ENCODE data around the gene SKP1. TPM values are rescaled to one million over a fixed set of nuclear protein-coding genes. Genes with fewer than 3 reads are reported as not detected.

SKP1 gene
- total RNA-seq, 6 donors from 2014 or later: 24.1 to 232 (median 162) TPM

DNA sequence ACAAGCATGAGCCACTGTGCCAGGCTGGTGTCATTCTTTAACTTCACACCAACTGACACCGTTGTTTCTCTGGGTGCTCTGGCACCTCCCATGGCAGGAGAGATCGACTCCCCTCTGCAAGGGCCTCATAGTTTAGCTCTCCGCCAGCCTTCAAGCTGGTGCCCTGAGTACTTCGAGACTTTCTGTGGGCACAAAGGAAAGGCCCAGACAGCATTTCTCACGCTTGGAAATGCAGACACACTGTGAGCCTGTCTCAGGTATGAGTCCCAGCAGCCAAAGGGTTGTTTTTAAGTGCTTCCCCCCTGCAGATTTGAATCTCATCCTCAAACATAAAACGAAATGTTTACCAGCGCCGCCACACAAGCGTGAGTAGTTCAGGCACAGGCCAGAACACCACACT, 73.4 kb downstream of the SKP1 start:
- no peaks in the 10 kb centered on the region for H3K9me3 ChIP-seq
- H3K36me3 ChIP-seq: no peaks in the 10 kb centered on the region

DNA sequence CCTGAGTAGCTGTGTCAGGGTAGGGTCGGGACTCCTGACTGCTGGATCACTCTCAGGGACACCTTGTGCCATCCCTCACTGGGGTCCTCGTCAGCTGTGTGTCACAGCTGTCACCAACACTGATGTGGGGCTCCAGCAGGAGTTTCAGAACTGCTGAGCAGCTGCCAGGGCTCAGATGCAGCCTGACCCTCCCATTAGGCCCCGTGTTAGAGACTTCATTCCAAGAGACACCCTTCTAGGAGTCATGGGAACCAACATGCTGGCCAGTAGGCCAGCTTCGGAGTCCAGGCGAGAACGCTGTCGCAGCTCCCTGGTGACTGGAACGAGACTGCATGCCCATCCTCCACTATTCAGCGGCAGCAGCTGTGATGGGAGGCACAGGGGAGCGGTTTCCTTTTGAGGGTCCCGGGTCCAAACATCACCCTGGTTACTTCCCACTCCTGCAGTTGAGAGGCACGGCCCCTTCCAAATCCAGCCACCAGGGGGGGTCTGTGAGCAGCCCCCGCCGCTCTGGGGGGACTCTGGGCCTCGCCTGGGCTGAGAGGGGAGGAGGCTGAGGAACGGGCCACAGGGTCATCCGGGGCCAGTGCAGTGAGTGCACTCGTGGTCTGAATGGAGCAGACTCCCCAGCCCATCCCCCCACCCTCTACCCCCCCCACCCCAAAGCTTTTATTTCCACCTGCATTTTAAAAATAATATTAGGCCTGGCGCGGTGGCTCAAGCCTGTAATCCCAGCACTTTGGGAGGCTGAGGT, 74.9 kb downstream of the SKP1 start:
- Histone ChIP-seq H3K4me3 (no peak overlapping the region), H3K4me1 (peaks cover 0 to 12% (median 3%) of the 10 kb centered on the region in 4 donors), H3K36me3 (no peaks in the 10 kb centered on the region), H3K9me3 (no peaks in the 10 kb centered on the region), H3K27ac (no peak overlapping the region), H3K27me3 (no peaks in the 10 kb centered on the region)
- ATAC-seq (ENCODE audit: low FRiP score in 2 of 2): peak; percentile 73 to 86
- WGBS, 2 donors: 34 to 37% methylated on average over 8 to 20 of the region's 20 CpGs
- TF ChIP-seq, protein P1, sequence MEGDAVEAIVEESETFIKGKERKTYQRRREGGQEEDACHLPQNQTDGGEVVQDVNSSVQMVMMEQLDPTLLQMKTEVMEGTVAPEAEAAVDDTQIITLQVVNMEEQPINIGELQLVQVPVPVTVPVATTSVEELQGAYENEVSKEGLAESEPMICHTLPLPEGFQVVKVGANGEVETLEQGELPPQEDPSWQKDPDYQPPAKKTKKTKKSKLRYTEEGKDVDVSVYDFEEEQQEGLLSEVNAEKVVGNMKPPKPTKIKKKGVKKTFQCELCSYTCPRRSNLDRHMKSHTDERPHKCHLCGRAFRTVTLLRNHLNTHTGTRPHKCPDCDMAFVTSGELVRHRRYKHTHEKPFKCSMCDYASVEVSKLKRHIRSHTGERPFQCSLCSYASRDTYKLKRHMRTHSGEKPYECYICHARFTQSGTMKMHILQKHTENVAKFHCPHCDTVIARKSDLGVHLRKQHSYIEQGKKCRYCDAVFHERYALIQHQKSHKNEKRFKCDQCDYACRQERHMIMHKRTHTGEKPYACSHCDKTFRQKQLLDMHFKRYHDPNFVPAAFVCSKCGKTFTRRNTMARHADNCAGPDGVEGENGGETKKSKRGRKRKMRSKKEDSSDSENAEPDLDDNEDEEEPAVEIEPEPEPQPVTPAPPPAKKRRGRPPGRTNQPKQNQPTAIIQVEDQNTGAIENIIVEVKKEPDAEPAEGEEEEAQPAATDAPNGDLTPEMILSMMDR (IDR thresholded peaks at IDR 0.05): peak; percentile 71 to 95 (median 84)
- no peak for TF ChIP-seq POLR2AphosphoS5 (IDR thresholded peaks at IDR 0.05)
- peak; percentile 60 to 91 for DNase-seq

More for the DNA sequence above, 73.4 kb downstream of the SKP1 start:
- DNase-seq: no peak
- Histone ChIP-seq H3K27me3 (no peaks in the 10 kb centered on the region), H3K4me1 (peaks cover 0 to 12% (median 3%) of the 10 kb centered on the region in 4 donors), H3K27ac (no peak overlapping the region), H3K4me3 (no peak overlapping the region)
- ATAC-seq (ENCODE audit: low FRiP score in 2 of 2): no peak
- WGBS, 2 donors: 79 to 87% methylated on average over 6 to 9 of the region's 9 CpGs
- TF ChIP-seq, protein P1 (IDR thresholded peaks at IDR 0.05): no peak
- TF ChIP-seq POLR2AphosphoS5 (IDR thresholded peaks at IDR 0.05): no peak
- TF ChIP-seq POLR2A (IDR thresholded peaks at IDR 0.05): no peak
- TF ChIP-seq EP300 (IDR thresholded peaks at IDR 0.05): no peak

DNA sequence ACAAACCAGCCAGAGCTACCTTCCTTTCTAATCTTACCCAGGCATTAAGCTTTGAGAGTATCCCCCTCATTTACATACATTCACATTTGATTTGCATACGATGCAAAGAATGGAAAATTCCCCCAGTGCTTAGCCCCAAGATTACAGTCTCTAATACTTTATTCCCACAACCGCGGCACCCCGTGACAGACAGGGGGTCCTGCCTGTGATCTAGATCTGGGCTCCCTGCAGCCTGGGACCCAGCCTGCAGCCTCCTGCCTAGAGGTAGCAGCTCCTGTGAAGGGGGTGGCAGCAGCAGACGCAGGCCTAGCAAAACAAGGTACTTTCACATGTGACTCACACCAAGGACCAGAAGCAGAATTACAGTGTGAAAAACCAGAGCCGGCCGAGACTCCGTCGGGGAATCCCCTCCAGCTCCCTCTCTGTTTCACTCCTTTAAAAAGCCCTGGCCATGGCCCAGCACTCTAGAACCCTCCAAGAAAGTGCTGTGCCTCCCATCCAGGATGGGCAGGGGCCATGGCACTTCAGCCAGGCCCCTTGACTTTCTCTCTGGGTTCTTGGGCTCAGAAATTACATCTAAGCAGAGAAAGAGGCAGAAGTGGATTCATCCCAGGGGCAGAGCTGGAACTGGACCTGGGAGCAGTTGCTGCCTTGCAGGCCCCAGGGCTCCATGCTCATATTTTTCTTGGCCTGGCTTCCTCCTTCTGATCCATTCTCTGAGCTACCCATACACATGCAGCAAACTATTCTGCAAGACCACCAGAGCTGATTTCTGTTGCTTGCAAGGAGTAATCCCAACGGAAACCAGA, 76.3 kb downstream of the SKP1 start:
- Histone ChIP-seq H3K4me3 (no peak overlapping the region), H3K27ac (no peak overlapping the region), H3K27me3 (no peaks in the 10 kb centered on the region), H3K4me1 (peaks cover 0 to 12% (median 3%) of the 10 kb centered on the region in 4 donors), H3K36me3 (no peaks in the 10 kb centered on the region), H3K9me3 (no peaks in the 10 kb centered on the region)
- DNase-seq: peak in 1 of 2 donors; percentile 41
- TF ChIP-seq POLR2AphosphoS5 (IDR thresholded peaks at IDR 0.05) (no peak), EP300 (IDR thresholded peaks at IDR 0.05) (no peak), POLR2A (IDR thresholded peaks at IDR 0.05) (no peak)
- TF ChIP-seq, protein P1 (IDR thresholded peaks at IDR 0.05): no peak
- 54 to 76% methylated on average over 7 to 10 of the region's 10 CpGs for WGBS, 2 donors
- ATAC-seq (ENCODE audit: low FRiP score in 2 of 2): peak in 1 of 2 donors; percentile 34

DNA sequence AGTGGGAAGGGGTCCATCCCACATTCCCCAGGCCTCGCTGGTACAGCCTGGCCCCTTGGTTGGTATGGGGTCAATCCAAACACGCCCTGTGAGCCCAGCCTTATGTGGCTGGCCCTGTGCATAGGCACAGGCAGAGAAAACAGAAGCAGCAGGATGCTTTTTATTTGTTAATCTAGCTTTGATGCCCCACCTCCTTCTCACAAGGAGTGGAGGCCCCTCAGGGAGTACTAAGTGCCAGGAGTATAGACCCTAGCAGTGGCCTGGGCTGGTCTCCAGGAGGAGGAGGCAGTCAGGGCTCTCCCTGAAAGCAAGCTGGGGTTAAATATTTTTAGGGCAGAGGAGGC, 76.8 kb downstream of the SKP1 start:
- Histone ChIP-seq H3K36me3 (no peaks in the 10 kb centered on the region), H3K27ac (no peak overlapping the region), H3K9me3 (no peaks in the 10 kb centered on the region), H3K4me1 (peaks cover 0 to 12% (median 3%) of the 10 kb centered on the region in 4 donors), H3K4me3 (no peak overlapping the region), H3K27me3 (no peaks in the 10 kb centered on the region)
- DNase-seq (no peak), ATAC-seq (ENCODE audit: low FRiP score in 2 of 2) (no peak)
- TF ChIP-seq POLR2AphosphoS5 (IDR thresholded peaks at IDR 0.05) (no peak), EP300 (IDR thresholded peaks at IDR 0.05) (no peak)
- TF ChIP-seq, protein P1 (IDR thresholded peaks at IDR 0.05): no peak
- 91 to 100% methylated on average over 1 to 2 of the region's 2 CpGs for WGBS, 2 donors
